Fibroblast of peridontal ligament (primary cell): Measurements from ENCODE around the gene MESP1.

Experiments
- DNase-seq: peaks from one replicate; pipeline ENCODE4 v3.0.0-alpha.2; 2010; ENCODE audit errors: extremely low read depth

MESP1 gene

GRCh38 chr15:89781055-89781454, 30.0 kb upstream of the MESP1 start:
- no peak for DNase-seq

DNA sequence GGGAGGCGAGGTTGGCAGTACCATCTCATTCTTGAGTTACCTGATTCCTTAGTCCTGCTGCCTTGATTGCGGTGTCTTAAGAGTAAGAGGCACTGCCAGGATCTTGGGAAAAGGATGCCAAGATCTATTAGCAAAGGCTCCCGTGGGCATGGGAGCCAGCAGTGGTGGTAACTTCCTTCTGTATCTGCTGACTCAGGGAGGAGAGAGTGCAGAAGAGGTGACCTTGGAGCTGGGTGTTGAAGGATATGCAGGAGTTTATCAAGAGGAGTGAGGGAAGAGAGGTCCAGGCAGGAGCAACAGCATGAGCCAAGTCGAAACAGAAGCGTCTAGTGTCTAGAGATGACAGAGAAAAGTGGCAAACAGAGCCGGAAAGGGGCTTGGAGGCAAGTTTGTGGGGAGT, 29.6 kb upstream of the MESP1 start:
- DNase-seq = no peak

DNA sequence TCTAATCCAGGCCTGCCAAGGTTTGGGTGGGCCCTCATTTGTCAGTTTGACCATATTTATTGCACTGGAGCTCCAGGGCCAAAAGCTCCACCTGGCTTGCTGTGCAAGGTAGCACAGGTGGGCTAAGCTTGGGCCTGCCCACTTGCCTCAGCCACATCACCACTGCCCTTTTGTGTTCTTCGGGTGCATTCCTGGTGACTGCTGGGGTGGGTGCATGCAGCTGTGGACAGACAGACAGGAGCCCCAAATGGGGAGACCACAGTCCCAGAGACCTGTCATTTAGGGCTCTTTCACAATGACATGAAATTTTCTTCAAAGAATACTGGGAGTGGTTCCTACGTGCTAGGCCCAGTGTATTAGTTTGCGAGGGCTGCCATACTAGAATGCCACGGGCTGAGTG, 27.8 kb upstream of the MESP1 start:
- DNase-seq = no peak

DNA sequence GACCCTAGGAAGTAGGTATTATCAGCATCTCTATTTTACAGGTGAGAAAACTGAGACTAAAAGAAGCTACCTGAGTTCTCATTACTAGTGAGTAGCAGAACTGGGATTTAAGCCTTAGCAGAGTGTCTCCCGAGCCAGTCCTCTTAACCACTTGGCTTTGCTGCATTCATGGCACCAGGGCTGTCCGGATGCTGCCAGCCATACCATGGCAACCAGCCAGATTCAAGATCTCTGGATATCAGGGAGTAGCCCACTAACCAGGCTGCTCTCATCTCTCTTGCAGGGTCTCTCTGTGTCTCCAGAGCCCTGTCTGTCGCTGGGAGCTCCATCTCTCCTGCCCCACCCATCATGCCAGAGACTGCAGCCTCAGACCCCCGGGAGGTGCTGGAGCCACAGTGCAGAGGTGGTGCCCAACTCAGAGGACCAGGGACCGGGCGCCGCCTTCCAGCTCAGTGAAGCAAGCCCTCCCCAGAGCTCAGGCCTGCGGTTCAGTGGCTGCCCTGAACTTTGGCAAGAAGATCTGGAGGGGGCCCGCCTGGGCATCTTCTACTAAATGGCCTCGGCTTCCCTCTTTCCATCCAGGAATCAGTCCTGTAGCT, 26.8 kb upstream of the MESP1 start:
- no peak for DNase-seq

GRCh38 chr15:89777073-89777751, 26.2 kb upstream of the MESP1 start:
- DNase-seq = no peak

- DNase-seq = peak; percentile 64
Measured at GRCh38 chr15:89776274-89777072, 25.4 kb upstream of the MESP1 start, which contains the start of gene MESP2. Gene MESP2, plus strand, starts transcription at chr15:89776332. Its CDS starts 26 bp downstream, at chr15:89776358.

DNA sequence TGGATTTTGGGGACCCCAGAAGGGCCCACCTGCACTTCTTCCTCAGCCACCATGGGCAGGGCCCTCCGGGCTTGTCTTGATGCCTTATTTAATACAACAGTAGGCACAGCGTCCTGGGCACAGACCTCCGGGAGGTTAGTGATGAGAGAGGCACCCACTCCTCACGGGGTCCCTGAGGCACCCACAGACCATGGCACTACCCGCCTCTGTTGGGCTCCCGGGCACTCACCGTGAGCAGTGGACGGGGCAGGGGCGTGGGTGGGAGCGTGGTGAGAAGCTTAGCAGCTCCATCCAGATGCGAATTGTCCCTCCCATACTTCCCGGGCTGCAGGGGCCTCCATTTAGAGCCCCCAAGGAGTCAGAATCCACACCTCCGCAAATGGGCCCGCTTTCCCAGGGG, 24.8 kb upstream of the MESP1 start:
- no peak for DNase-seq

- DNase-seq = no peak
Measured at GRCh38 chr15:89774492-89774891, 23.4 kb upstream of the MESP1 start.

DNA sequence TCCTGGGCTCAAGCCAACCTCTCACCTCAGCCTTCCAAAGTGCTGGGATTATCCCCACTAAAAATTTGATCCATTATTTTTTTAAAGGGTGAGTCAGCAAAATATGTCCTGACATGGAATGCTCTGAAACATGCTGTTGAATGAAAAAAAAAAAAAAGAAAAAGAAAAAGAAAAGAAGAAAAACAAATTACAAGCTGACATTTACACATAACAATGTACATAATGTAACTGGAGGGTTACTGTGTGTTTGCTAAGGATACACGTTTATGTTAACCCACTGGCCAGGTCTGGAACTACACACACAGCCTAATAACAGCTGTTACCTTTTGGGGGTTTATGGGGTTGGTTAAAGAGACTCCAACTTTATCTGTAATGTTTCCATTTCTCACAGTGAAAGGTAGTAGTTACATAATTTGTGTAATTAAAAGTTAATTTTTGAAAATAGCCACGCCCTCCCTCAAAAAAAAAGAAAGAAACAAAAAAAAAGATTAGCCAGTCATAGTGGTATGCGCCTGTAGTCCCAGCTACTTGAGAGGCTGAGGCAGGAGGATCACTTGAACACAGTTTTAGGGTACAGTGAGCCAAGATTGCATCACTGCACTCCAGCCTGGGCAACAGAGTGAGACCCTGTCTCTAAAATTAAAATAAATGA, 22.0 kb upstream of the MESP1 start:
- DNase-seq = peak; percentile 50

DNA sequence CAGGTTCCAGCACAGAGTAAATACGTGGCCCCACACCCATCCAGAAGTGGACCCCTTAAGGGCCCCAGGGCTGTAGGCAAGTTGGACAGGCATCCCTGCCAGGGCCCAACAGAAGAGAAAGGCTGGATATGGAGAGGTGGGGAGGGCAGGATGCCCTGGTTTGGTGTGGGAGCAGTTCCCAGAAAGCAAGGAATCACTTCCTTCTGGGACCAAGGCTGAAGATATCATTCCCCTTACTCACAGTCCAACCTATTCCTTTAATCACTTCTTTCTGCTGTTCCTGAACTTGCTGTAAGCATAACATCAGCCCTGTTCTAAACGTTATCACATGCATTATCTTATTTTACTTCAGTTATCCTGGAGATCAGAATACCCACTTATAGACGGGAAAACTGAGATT, 19.0 kb upstream of the MESP1 start:
- DNase-seq = peak; percentile 68

GRCh38 chr15:89769366-89769765, 18.3 kb upstream of the MESP1 start:
- no peak for DNase-seq

DNA sequence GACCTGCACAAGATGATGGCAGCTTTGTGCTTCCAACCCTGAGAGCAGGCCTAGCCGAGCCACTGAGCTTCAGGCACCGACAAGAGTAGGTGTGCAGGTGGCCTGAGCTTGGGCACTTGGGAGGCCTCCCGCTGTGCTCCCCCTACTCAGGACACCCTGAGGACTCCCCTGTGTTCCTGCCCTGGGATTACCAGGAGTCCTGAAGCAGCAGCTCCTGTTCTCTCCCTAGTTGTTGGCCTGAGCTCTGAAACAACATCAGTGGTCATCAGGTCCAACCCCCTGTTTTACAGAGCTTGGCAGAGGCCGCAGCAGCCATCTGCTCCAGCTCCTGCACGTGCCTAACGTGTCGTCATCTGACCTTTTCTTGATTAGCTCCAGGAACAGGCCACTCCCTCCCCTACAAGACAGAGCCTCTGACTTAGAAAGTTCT, 17.0 kb upstream of the MESP1 start:
- DNase-seq = peak; percentile 72

DNA sequence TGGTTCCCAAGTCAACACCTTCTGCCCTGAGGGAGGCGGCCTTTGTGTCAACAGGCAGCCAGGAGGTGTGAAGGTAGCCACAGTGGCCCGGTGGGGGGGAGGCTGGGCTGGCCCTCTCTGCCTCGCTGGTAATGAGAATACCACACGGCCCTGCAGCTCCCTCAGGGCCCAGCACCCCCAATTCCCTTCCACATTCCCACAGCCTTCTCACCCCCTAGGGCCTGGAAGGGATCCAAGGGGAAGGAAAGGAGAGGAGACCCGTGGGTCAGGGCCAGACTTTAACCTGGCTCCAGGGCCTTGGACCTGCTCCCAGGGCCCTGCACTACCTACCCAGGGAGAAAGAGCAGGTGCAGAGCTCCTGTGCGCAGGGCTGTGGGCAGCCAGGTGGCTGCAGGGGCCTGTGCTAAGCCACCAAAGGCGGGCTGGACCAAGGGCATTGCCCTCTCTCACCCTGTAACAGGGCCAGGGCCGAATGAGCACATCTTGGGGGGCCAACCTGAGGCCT, 16.4 kb upstream of the MESP1 start:
- DNase-seq = no peak

- DNase-seq = no peak
Measured at GRCh38 chr15:89766357-89767311, 15.6 kb upstream of the MESP1 start.

- DNase-seq = no peak
Measured at GRCh38 chr15:89765694-89766093, 14.6 kb upstream of the MESP1 start.

DNA sequence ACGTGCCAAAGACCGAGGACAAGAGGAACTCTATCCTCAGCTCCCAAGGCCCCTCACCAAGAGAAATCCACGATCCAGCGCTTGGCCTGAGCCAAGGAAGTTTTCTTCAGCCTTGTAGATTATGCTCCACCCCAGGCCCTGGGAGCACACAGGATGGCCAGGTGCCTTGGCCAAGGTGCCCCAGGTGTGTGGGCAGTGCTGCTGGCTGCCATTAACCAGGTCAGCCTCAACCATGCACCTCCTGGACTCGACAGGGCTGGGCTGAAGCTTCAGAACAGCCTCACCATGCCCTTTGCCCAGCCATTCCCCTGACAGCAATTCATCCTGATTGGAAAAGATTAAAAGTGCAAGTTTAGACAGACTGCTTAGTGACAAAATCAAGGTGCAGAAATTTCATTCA, 10.9 kb upstream of the MESP1 start:
- DNase-seq = no peak

- no peak for DNase-seq
Measured at GRCh38 chr15:89761009-89761831, 10.2 kb upstream of the MESP1 start.

DNA sequence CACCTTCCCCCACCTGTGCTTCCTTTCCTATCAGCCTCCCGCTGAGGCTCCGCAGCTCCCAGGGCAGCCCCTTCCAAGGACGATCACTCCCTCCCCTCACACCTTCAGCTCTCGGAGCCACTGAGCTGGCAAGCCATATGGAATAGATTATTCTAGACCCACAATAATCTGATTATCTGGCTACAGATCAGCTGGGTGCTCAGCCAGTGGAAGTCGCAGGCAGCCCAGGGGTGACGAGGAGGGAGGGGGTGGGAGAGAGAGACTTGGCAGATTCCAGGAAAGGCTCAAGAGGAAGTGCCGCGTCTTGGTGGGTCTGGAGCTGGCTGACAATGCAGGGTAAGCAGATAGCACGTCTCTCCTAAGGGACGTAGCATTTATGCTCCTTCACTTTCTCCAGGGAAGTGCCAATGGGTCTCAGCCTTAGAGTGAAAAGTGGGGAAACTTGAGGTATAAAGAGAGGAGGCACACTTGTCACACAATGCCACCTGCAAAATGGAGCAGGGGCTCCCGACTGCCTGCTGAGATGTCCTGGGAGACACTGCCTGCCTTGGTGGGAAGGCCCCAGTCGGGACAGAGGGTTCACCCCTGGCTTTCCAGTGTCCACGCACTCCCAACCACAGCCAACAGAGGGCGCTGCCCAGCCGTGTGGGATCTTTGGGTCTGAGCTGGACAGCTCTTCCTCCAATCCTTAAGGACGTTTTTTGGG, 9.4 kb upstream of the MESP1 start:
- DNase-seq = peak; percentile 74

DNA sequence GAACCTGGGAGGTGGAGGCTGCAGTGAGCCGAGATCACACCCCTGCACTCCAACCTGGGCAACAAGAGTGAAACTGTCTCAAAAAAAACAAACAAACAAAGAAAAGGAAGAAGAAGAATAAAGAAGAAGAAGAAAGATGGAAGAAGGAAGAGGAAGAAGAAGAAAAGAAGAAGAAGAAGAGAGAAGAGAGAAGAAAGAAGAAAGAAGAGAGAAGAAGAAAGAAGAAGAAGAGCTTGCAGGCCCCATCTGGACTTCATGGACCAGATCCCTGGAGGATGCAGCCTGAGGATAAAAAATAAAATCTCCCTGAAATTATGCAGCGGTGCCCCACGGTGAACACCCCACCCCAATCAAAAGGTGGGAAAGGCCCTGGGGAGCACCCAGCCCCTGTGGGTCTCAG, 8.8 kb upstream of the MESP1 start:
- DNase-seq = no peak
